GM12878 (cell line): ENCODE data around the gene LRP5. TPM values are rescaled to one million over a fixed set of nuclear protein-coding genes. Genes with fewer than 3 reads are reported as not detected.

Experiments
- ATF7 ChIP-seq: fragments of 450-650 bp; IDR thresholded peaks from 2 replicates; pipeline ENCODE4 v1.6.1; 2016; ENCODE audit warnings: low read depth, mild to moderate bottlenecking
- BHLHE40 ChIP-seq, 2 experiments: fragments of 450-650 bp in 1 of 2; IDR thresholded peaks; 2 replicates each; pipeline ENCODE4 v1.6.1; 2011 to 2017; ENCODE audit warnings: low read depth in 2 of 2, borderline replicate concordance in 1 of 2, improper control_type of control experiment in 1 of 2, low read length in 1 of 2, mild to moderate bottlenecking in 1 of 2
- DPF2 ChIP-seq: fragments of 450-650 bp; IDR thresholded peaks from 2 replicates; pipeline ENCODE4 v1.6.1; 2017; ENCODE audit warnings: mild to moderate bottlenecking
- ESRRA ChIP-seq: IDR thresholded peaks from 2 replicates; pipeline ENCODE4 v1.6.1; 2012; ENCODE audit warnings: mild to moderate bottlenecking, low read length, improper control_type of control experiment
- GABPA ChIP-seq: IDR thresholded peaks from 2 replicates; pipeline ENCODE4 v1.6.1; 2014; ENCODE audit warnings: antibody characterized with exemption, low read depth, mild to moderate bottlenecking, inconsistent platforms
- HCFC1 ChIP-seq: fragments of 150-350 bp; IDR thresholded peaks from 2 replicates; pipeline ENCODE4 v1.6.1; 2014; ENCODE audit warnings: low read length
- IKZF2 ChIP-seq, 2 experiments: fragments of 450-650 bp; IDR thresholded peaks; 2 replicates each; pipeline ENCODE4 v1.6.1; 2017; ENCODE audit warnings: mild to moderate bottlenecking in 2 of 2, moderate library complexity in 2 of 2
- POLR2AphosphoS2 ChIP-seq: IDR thresholded peaks from 2 replicates; pipeline ENCODE4 v1.6.1; 2011; ENCODE audit warnings: low read depth, mild to moderate bottlenecking, low read length, improper control_type of control experiment, moderate library complexity
- RAD51 ChIP-seq: fragments of 450-650 bp; IDR thresholded peaks from 2 replicates; pipeline ENCODE4 v1.6.1; 2016; ENCODE audit warnings: moderate library complexity, mild to moderate bottlenecking, inconsistent platforms
- RBBP5 ChIP-seq: fragments of 200-600 bp; sonication (generic); conservative IDR thresholded peaks from 2 replicates; pipeline ENCODE4 v1.6.1; 2016
- SMARCA5 ChIP-seq: fragments of 450-650 bp; IDR thresholded peaks from 2 replicates; pipeline ENCODE4 v1.6.1; 2017; ENCODE audit warnings: mild to moderate bottlenecking
- SP1 ChIP-seq: IDR thresholded peaks from one replicate; pipeline ENCODE4 v1.6.1; 2011; ENCODE audit warnings: low read depth, low read length
- SREBF1 ChIP-seq: IDR thresholded peaks from 2 replicates; pipeline ENCODE4 v1.6.1; 2012; ENCODE audit warnings: mild to moderate bottlenecking, low read length
- STAT1 ChIP-seq: fragments of 450-650 bp; conservative IDR thresholded peaks from 2 replicates; pipeline ENCODE4 v1.6.1; 2014; ENCODE audit warnings: antibody characterized with exemption, mild to moderate bottlenecking
- SUPT20H ChIP-seq: IDR thresholded peaks from 2 replicates; pipeline ENCODE4 v1.6.1; 2011; ENCODE audit warnings: low read depth, mild to moderate bottlenecking, low read length, moderate library complexity, borderline replicate concordance; ENCODE audit not compliant: control insufficient read depth
- SUZ12 ChIP-seq: fragments of 200-600 bp; sonication (generic); IDR thresholded peaks from one replicate; pipeline ENCODE4 v1.6.1; 2018; ENCODE audit warnings: antibody characterized with exemption, mild to moderate bottlenecking; ENCODE audit not compliant: unreplicated experiment
- TBL1XR1 ChIP-seq: IDR thresholded peaks from 2 replicates; pipeline ENCODE4 v1.6.1; 2012; ENCODE audit warnings: low read depth, low read length, improper control_type of control experiment
- WRNIP1 ChIP-seq: IDR thresholded peaks from 2 replicates; pipeline ENCODE4 v1.6.1; 2011; ENCODE audit warnings: low read depth, low read length, improper control_type of control experiment, borderline replicate concordance
- YBX1 ChIP-seq: fragments of 450-650 bp; IDR thresholded peaks from 2 replicates; pipeline ENCODE4 v1.6.1; 2016; ENCODE audit warnings: antibody characterized with exemption
- ZBED1 ChIP-seq: IDR thresholded peaks from 2 replicates; pipeline ENCODE4 v1.6.1; 2016; ENCODE audit warnings: borderline replicate concordance
- polyA plus RNA-seq, 11 experiments: library from polyadenylated mRNA; depleted of rRNA in 4 of 11; unstranded in 6 of 11; stranded (reverse) in 5 of 11; fragments of >200 nt; fragmentation: Nextera tagmentation in 4 of 11; fragmentation: Illumina TruSeq in 1 of 11; extraction: Ambion mirVana in 4 of 11; extraction: Trizol in 1 of 11; gene quantifications; 1 replicate in 1 of 11; 2 replicates in 10 of 11; pipeline versions ENCODE4 v1.2.1 to v1.2.3, GENCODE V29; 2011 to 2016; ENCODE audit warnings: inconsistent platforms in 2 of 11, missing spikeins in 2 of 11, low read depth in 1 of 11
- total RNA-seq, 4 experiments: library from RNA; depleted of rRNA in 3 of 4; stranded (reverse); fragments of >200 nt in 3 of 4; fragmentation: Illumina TruSeq in 1 of 4; extraction: Trizol in 1 of 4; gene quantifications; 2 replicates each; pipeline versions ENCODE4 v1.2.1 to v1.2.3, GENCODE V29; 2013 to 2021
- TF ChIP-seq, protein P1 (sequence below): fragments of 450-650 bp; IDR thresholded peaks from 2 replicates; pipeline ENCODE4 v1.6.1; 2018; ENCODE audit warnings: mild to moderate bottlenecking, low read depth, moderate library complexity; ENCODE audit not compliant: partially characterized antibody
- TF ChIP-seq, protein P2 (sequence below): fragments of 450-650 bp; conservative IDR thresholded peaks from 2 replicates; pipeline ENCODE4 v1.6.1; 2017; ENCODE audit warnings: mild to moderate bottlenecking, moderate library complexity
- TF ChIP-seq, protein P3 (sequence below): fragments of 450-650 bp; formaldehyde crosslinking; IDR thresholded peaks from 2 replicates; pipeline ENCODE4 v1.4.0; 2020; ENCODE audit warnings: mild to moderate bottlenecking, moderate library complexity

LRP5 gene
- total and polyA plus RNA-seq, 10 of the 15 experiments (the other 5 are each of a cell fraction or from before 2014, with no cell fraction given): 0.37 to 34.0 (median 6.6) TPM

DNA sequence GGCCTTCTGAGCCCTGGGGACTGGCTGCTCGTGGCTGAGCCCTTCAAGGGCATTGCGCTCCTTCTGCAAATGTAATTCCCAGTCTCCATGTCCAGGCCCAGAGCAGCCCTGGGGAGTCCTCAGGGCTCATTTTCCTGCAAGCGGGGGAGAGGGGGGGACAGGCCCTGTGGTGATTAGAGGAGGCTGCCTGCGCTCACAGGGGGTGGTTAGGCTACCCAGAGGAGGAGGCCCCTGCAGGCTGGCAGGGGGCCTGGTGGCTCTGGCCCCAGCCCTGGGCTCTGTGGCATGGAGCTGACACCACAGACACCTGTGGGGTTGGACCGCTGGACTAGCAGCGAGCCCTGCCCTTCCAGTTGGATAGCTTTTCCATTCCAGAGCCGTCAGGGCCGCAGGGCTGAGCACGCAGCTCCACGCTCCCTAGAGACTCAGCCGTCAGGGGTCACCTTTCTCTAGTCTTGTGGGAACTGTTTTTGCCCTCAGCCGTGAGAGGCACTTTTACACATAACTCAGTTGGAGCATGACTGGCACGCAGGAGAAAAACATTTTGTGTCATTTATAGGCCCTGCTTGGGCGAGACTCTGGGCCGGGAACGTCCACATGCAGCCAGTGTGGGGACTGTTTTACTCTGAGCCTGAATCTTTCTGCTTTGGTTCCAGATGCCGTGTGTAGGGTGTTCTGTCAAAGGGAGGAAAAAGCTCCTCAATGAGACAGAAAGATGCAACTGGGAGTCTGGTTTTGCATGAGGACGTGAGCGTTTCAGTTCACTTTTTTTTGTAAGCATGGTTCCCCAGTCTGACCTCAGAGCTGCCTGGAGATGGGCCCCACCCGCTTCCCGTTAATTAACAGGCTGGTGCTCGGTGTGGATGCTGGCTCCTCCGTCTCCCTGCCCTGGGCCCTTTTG, 58.1 kb downstream of the LRP5 start (continued):
- TF ChIP-seq, protein P1, sequence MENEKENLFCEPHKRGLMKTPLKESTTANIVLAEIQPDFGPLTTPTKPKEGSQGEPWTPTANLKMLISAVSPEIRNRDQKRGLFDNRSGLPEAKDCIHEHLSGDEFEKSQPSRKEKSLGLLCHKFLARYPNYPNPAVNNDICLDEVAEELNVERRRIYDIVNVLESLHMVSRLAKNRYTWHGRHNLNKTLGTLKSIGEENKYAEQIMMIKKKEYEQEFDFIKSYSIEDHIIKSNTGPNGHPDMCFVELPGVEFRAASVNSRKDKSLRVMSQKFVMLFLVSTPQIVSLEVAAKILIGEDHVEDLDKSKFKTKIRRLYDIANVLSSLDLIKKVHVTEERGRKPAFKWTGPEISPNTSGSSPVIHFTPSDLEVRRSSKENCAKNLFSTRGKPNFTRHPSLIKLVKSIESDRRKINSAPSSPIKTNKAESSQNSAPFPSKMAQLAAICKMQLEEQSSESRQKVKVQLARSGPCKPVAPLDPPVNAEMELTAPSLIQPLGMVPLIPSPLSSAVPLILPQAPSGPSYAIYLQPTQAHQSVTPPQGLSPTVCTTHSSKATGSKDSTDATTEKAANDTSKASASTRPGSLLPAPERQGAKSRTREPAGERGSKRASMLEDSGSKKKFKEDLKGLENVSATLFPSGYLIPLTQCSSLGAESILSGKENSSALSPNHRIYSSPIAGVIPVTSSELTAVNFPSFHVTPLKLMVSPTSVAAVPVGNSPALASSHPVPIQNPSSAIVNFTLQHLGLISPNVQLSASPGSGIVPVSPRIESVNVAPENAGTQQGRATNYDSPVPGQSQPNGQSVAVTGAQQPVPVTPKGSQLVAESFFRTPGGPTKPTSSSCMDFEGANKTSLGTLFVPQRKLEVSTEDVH: no peak
- no peak for TF ChIP-seq HCFC1
- TF ChIP-seq DPF2: peak; percentile 87; the same call in 1 of the 2 replicates
- peak; percentile 81 to 92 for TF ChIP-seq BHLHE40 (IDR thresholded peaks at IDR 0.05; ENCODE audit: borderline replicate concordance in 1 of 2, low read depth in 2 of 2, low read length in 1 of 2)
- TF ChIP-seq STAT1: no peak
- peak; percentile 80 for TF ChIP-seq TBL1XR1
- TF ChIP-seq SMARCA5: no peak
- no peak for TF ChIP-seq RBBP5
- no peak for TF ChIP-seq POLR2AphosphoS2
- TF ChIP-seq IKZF2 (IDR thresholded peaks at IDR 0.05): peak; percentile 82 to 88
- 0 out of 2 replicates have a peak, but pooled peaks have one; percentile 62 for TF ChIP-seq ESRRA
- TF ChIP-seq SUPT20H: no peak
- TF ChIP-seq, protein P2, sequence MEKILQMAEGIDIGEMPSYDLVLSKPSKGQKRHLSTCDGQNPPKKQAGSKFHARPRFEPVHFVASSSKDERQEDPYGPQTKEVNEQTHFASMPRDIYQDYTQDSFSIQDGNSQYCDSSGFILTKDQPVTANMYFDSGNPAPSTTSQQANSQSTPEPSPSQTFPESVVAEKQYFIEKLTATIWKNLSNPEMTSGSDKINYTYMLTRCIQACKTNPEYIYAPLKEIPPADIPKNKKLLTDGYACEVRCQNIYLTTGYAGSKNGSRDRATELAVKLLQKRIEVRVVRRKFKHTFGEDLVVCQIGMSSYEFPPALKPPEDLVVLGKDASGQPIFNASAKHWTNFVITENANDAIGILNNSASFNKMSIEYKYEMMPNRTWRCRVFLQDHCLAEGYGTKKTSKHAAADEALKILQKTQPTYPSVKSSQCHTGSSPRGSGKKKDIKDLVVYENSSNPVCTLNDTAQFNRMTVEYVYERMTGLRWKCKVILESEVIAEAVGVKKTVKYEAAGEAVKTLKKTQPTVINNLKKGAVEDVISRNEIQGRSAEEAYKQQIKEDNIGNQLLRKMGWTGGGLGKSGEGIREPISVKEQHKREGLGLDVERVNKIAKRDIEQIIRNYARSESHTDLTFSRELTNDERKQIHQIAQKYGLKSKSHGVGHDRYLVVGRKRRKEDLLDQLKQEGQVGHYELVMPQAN: peak; percentile 17; the same call in 1 of the 2 replicates
- peak; percentile 62 for TF ChIP-seq SP1
- TF ChIP-seq YBX1: no peak
- TF ChIP-seq, protein P3, sequence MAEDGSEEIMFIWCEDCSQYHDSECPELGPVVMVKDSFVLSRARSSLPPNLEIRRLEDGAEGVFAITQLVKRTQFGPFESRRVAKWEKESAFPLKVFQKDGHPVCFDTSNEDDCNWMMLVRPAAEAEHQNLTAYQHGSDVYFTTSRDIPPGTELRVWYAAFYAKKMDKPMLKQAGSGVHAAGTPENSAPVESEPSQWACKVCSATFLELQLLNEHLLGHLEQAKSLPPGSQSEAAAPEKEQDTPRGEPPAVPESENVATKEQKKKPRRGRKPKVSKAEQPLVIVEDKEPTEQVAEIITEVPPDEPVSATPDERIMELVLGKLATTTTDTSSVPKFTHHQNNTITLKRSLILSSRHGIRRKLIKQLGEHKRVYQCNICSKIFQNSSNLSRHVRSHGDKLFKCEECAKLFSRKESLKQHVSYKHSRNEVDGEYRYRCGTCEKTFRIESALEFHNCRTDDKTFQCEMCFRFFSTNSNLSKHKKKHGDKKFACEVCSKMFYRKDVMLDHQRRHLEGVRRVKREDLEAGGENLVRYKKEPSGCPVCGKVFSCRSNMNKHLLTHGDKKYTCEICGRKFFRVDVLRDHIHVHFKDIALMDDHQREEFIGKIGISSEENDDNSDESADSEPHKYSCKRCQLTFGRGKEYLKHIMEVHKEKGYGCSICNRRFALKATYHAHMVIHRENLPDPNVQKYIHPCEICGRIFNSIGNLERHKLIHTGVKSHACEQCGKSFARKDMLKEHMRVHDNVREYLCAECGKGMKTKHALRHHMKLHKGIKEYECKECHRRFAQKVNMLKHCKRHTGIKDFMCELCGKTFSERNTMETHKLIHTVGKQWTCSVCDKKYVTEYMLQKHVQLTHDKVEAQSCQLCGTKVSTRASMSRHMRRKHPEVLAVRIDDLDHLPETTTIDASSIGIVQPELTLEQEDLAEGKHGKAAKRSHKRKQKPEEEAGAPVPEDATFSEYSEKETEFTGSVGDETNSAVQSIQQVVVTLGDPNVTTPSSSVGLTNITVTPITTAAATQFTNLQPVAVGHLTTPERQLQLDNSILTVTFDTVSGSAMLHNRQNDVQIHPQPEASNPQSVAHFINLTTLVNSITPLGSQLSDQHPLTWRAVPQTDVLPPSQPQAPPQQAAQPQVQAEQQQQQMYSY (CRISPR knock-in tag): no peak
- TF ChIP-seq GABPA: no peak
- TF ChIP-seq ATF7: peak; percentile 65
- TF ChIP-seq SUZ12: no peak
- no peak for TF ChIP-seq SREBF1
- peak; percentile 98 for TF ChIP-seq WRNIP1
- no peak; the same call in 1 of the 2 replicates for TF ChIP-seq RAD51
- no peak for TF ChIP-seq ZBED1
